Sigmoid colon (tissue), 4 donors: Measurements from ENCODE around the gene PUS1.

Experiments
- EP300 ChIP-seq, 4 donors: sonication (generic); formaldehyde crosslinking; IDR thresholded peaks; one replicate each; pipeline ENCODE4 v1.6.1; 2017; ENCODE audit warnings: antibody characterized with exemption in 4 of 4
- POLR2AphosphoS5 ChIP-seq, 4 donors: sonication (generic); formaldehyde crosslinking; IDR thresholded peaks; one replicate each; pipeline ENCODE4 v1.6.1; 2017; ENCODE audit warnings: antibody characterized with exemption in 4 of 4
- TF ChIP-seq, protein P1 (sequence below), 4 experiments: fragments of 450-650 bp in 3 of 4; fragments of 200-600 bp in 1 of 4; IDR thresholded peaks; one replicate each; pipeline ENCODE4 v1.5.1; 2016 to 2019; ENCODE audit warnings: antibody characterized with exemption in 4 of 4, mild to moderate bottlenecking in 3 of 4, moderate library complexity in 2 of 4

DNA sequence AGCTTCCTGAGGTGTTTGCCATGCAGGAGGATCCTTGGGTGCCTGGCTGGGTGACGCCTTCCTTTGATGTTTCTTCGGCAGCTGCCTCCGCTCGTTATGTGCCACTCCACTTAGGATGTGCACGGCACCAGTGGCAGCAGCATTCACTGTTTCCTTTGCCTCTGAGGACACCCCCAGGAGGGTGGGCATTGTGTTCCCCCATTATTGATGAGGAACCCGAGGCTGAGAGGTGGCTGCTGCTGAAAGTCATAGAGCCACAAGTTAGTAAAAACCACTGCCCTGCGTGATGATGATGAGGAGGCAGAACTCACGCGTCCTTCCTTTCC, 61.9 kb downstream of the PUS1 start:
- TF ChIP-seq EP300 (IDR thresholded peaks at IDR 0.05) = no peak
- TF ChIP-seq, protein P1, sequence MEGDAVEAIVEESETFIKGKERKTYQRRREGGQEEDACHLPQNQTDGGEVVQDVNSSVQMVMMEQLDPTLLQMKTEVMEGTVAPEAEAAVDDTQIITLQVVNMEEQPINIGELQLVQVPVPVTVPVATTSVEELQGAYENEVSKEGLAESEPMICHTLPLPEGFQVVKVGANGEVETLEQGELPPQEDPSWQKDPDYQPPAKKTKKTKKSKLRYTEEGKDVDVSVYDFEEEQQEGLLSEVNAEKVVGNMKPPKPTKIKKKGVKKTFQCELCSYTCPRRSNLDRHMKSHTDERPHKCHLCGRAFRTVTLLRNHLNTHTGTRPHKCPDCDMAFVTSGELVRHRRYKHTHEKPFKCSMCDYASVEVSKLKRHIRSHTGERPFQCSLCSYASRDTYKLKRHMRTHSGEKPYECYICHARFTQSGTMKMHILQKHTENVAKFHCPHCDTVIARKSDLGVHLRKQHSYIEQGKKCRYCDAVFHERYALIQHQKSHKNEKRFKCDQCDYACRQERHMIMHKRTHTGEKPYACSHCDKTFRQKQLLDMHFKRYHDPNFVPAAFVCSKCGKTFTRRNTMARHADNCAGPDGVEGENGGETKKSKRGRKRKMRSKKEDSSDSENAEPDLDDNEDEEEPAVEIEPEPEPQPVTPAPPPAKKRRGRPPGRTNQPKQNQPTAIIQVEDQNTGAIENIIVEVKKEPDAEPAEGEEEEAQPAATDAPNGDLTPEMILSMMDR (IDR thresholded peaks at IDR 0.05) = no peak
- no peak for TF ChIP-seq POLR2AphosphoS5 (IDR thresholded peaks at IDR 0.05)
